Esophagus squamous epithelium (tissue), 4 donors: ENCODE results near the gene DMRTC2.

Experiments used
- POLR2A ChIP-seq, 4 donors: fragments of 450-650 bp; IDR thresholded peaks; one replicate each; pipeline ENCODE4 v1.6.1; 2017; ENCODE audit warnings: antibody characterized with exemption in 4 of 4, mild to moderate bottlenecking in 4 of 4, moderate library complexity in 3 of 4
- TF ChIP-seq, protein P1 (sequence below), 6 experiments: fragments of 450-650 bp in 4 of 6; fragments of 200-600 bp in 2 of 6; sonication (generic) in 2 of 6; IDR thresholded peaks; one replicate each; pipeline ENCODE4 v1.5.1; 2016 to 2019; ENCODE audit warnings: antibody characterized with exemption in 6 of 6, mild to moderate bottlenecking in 4 of 6, moderate library complexity in 4 of 6

DNA sequence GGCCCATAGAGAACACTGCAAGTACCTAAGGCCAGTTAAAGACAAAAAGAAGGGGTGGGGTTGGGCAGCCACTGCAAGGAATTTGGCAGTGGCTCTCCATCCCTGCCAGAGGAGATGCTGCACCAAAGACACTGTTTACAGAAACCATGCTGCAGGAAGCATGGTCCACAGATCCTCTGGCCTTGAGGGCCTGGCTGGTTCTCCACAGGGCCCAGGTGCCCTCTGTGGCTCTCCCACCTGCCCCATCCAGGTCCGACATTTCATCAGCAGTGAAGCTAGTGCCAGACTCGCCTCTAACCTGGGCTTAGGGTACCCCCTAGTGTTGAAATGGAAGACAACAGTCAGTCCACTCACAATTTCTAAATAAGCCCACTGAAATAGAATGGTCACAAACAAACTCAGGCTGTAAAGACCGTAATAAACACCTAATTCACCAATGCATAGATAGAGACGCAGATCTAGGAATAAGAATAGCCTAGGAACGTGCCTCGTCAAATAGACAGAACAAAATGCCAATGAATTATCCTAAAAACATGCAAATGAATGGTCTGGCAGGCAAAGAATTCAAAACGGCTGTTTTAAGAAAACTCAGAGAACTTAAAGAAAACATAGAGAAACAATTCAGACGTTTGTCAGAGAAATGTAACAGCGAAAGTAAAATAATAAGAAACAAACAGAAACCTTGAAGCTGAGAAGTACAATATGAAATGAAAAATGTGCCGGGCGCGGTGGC, 23.7 kb upstream of the DMRTC2 start:
- TF ChIP-seq, protein P1, sequence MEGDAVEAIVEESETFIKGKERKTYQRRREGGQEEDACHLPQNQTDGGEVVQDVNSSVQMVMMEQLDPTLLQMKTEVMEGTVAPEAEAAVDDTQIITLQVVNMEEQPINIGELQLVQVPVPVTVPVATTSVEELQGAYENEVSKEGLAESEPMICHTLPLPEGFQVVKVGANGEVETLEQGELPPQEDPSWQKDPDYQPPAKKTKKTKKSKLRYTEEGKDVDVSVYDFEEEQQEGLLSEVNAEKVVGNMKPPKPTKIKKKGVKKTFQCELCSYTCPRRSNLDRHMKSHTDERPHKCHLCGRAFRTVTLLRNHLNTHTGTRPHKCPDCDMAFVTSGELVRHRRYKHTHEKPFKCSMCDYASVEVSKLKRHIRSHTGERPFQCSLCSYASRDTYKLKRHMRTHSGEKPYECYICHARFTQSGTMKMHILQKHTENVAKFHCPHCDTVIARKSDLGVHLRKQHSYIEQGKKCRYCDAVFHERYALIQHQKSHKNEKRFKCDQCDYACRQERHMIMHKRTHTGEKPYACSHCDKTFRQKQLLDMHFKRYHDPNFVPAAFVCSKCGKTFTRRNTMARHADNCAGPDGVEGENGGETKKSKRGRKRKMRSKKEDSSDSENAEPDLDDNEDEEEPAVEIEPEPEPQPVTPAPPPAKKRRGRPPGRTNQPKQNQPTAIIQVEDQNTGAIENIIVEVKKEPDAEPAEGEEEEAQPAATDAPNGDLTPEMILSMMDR (IDR thresholded peaks at IDR 0.05): peak; percentile 52 to 86 (median 66)
- TF ChIP-seq POLR2A (IDR thresholded peaks at IDR 0.05): no peak
